ENCODE measurements around the gene OPCML. TPM values are rescaled to one million over a fixed set of nuclear protein-coding genes. Genes with fewer than 3 reads are reported as not detected.

OPCML gene
- polyA plus RNA-seq, 1 donor from 2014 or later, result 11.6 TPM

DNA sequence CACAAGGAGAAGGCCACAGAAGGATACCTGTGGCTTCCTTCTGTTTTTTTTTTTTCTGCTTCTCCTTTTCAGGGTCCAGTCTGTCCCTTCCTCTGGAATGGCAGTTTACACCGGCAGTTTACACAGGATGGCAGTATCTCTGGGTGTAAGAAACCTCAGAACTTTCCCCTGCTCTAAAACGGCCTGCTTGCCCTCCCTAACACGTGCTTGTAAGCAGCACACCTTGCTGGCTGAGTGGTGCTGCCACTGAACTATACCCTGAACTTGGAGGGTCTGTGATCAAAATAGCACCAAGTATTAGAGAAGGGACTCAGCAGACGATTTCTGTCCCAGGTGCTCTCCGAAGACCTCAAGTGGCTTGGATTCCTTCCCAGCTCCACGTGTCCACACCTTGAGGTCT, 904 bp upstream of the OPCML start:
- no peaks in the 10 kb centered on the region for H3K36me3 ChIP-seq (ENCODE audit: insufficient read depth, low read length)
- H3K9ac ChIP-seq (ENCODE audit: low read length), result no peak overlapping the region
- TF ChIP-seq MXI1 (conservative IDR thresholded peaks at IDR 0.05; ENCODE audit: poor library complexity, severe bottlenecking), result no peak
- TF ChIP-seq SMC3 (conservative IDR thresholded peaks at IDR 0.05; ENCODE audit: poor library complexity), result no peak
- TF ChIP-seq EP300 (conservative IDR thresholded peaks at IDR 0.05; ENCODE audit: poor library complexity, severe bottlenecking), result no peak
- TF ChIP-seq, protein P1, sequence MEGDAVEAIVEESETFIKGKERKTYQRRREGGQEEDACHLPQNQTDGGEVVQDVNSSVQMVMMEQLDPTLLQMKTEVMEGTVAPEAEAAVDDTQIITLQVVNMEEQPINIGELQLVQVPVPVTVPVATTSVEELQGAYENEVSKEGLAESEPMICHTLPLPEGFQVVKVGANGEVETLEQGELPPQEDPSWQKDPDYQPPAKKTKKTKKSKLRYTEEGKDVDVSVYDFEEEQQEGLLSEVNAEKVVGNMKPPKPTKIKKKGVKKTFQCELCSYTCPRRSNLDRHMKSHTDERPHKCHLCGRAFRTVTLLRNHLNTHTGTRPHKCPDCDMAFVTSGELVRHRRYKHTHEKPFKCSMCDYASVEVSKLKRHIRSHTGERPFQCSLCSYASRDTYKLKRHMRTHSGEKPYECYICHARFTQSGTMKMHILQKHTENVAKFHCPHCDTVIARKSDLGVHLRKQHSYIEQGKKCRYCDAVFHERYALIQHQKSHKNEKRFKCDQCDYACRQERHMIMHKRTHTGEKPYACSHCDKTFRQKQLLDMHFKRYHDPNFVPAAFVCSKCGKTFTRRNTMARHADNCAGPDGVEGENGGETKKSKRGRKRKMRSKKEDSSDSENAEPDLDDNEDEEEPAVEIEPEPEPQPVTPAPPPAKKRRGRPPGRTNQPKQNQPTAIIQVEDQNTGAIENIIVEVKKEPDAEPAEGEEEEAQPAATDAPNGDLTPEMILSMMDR (IDR thresholded peaks at IDR 0.05; ENCODE audit: poor library complexity, severe bottlenecking), result no peak
- no peak for TF ChIP-seq TAF1 (IDR thresholded peaks at IDR 0.05; ENCODE audit: low read depth)
- TF ChIP-seq POLR2AphosphoS5 (IDR thresholded peaks at IDR 0.05), result no peak
- no peak for TF ChIP-seq EZH2 (IDR thresholded peaks at IDR 0.05; ENCODE audit: borderline replicate concordance, insufficient read depth, low read length, poor library complexity, severe bottlenecking)
- no peak overlapping the region for H3K27ac ChIP-seq (ENCODE audit: low read length)
- H3K9me2 ChIP-seq (ENCODE audit: insufficient read depth, low read length), result no peaks in the 10 kb centered on the region
- H2AFZ ChIP-seq (ENCODE audit: low read depth, low read length), result no peak overlapping the region
- H3K9me3 ChIP-seq (ENCODE audit: low read length), result no peaks in the 10 kb centered on the region
- H3F3A ChIP-seq (ENCODE audit: insufficient read depth, low read length, poor library complexity, severe bottlenecking), result no peaks in the 10 kb centered on the region
- no peak overlapping the region for H3K4me2 ChIP-seq (ENCODE audit: low read length)
- H4K20me1 ChIP-seq (ENCODE audit: insufficient read depth), result no peaks in the 10 kb centered on the region
- H3K27me3 ChIP-seq (ENCODE audit: insufficient read depth, low read depth, low read length), result peaks cover 20% of the 10 kb centered on the region
- no peaks in the 10 kb centered on the region for H3K79me2 ChIP-seq (replicated peaks; ENCODE audit: insufficient read depth, low read length)
- H3K4me3 ChIP-seq (ENCODE audit: low read length), result no peak overlapping the region

DNA sequence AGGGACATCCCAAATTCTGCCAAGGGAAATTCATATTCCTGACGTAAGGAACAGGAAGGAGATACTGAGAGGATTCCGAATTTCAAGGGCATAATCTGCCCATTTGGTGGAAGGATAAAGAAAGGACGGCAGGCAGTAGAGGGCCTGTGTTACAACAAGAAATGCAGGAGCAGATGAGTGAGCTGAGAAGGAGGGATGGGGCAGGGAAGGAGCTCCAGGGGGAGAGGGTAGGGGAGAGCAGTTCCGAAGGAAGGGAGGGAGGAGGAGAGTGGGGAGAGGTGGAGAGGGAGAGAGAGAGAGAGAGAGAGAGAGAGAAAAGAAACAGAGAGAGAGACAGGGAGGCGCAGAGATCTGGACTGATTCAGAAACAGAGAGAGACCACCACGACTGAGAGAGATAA, 843 bp downstream of the OPCML start:
- TF ChIP-seq, protein P2, sequence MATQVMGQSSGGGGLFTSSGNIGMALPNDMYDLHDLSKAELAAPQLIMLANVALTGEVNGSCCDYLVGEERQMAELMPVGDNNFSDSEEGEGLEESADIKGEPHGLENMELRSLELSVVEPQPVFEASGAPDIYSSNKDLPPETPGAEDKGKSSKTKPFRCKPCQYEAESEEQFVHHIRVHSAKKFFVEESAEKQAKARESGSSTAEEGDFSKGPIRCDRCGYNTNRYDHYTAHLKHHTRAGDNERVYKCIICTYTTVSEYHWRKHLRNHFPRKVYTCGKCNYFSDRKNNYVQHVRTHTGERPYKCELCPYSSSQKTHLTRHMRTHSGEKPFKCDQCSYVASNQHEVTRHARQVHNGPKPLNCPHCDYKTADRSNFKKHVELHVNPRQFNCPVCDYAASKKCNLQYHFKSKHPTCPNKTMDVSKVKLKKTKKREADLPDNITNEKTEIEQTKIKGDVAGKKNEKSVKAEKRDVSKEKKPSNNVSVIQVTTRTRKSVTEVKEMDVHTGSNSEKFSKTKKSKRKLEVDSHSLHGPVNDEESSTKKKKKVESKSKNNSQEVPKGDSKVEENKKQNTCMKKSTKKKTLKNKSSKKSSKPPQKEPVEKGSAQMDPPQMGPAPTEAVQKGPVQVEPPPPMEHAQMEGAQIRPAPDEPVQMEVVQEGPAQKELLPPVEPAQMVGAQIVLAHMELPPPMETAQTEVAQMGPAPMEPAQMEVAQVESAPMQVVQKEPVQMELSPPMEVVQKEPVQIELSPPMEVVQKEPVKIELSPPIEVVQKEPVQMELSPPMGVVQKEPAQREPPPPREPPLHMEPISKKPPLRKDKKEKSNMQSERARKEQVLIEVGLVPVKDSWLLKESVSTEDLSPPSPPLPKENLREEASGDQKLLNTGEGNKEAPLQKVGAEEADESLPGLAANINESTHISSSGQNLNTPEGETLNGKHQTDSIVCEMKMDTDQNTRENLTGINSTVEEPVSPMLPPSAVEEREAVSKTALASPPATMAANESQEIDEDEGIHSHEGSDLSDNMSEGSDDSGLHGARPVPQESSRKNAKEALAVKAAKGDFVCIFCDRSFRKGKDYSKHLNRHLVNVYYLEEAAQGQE (IDR thresholded peaks at IDR 0.05; ENCODE audit: borderline replicate concordance), result no peak
- H3K27me3 ChIP-seq (ENCODE audit: insufficient read depth, low read depth, low read length), result peaks cover 20% of the 10 kb centered on the region

DNA sequence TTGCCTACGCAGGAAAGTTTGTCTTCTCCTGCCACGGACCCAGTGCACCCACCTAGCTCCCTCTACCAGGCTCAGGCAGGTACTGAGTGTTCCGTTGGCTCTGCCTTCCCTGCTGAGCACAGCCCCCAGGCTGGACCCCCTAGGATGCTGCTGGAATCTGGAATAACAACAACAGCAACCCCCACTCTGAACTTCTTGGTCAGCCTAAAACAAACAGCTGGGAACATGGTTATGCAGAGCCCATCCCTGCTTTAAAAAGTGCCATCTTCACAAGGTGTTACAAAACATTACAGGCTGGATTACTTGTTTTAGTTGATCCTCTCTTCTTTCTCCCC, 1.8 kb downstream of the OPCML start:
- H3K36me3 ChIP-seq (ENCODE audit: insufficient read depth, low read length), result no peaks in the 10 kb centered on the region
- H3K79me2 ChIP-seq (replicated peaks; ENCODE audit: insufficient read depth, low read length), result no peaks in the 10 kb centered on the region
- H3K9ac ChIP-seq (ENCODE audit: low read length), result no peak overlapping the region
- no peaks in the 10 kb centered on the region for H3F3A ChIP-seq (ENCODE audit: insufficient read depth, low read length, poor library complexity, severe bottlenecking)
- no peak overlapping the region for H2AFZ ChIP-seq (ENCODE audit: low read depth, low read length)
- H3K4me2 ChIP-seq (ENCODE audit: low read length), result no peak overlapping the region
- no peaks in the 10 kb centered on the region for H3K9me3 ChIP-seq (ENCODE audit: low read length)
- H3K4me3 ChIP-seq (ENCODE audit: low read length), result peak overlapping the region; percentile 72
- no peaks in the 10 kb centered on the region for H4K20me1 ChIP-seq (ENCODE audit: insufficient read depth)
- H3K27ac ChIP-seq (ENCODE audit: low read length), result no peak overlapping the region
- no peaks in the 10 kb centered on the region for H3K9me2 ChIP-seq (ENCODE audit: insufficient read depth, low read length)
- H3K27me3 ChIP-seq (ENCODE audit: insufficient read depth, low read depth, low read length), result peaks cover 20% of the 10 kb centered on the region
- TF ChIP-seq TAF1 (IDR thresholded peaks at IDR 0.05; ENCODE audit: low read depth), result no peak
- no peak for TF ChIP-seq POLR2AphosphoS5 (IDR thresholded peaks at IDR 0.05)
- peak; percentile 29 for TF ChIP-seq SMC3 (conservative IDR thresholded peaks at IDR 0.05; ENCODE audit: poor library complexity)
- TF ChIP-seq, protein P2 (IDR thresholded peaks at IDR 0.05; ENCODE audit: borderline replicate concordance), result no peak
- no peak for TF ChIP-seq EP300 (conservative IDR thresholded peaks at IDR 0.05; ENCODE audit: poor library complexity, severe bottlenecking)
- TF ChIP-seq EZH2 (IDR thresholded peaks at IDR 0.05; ENCODE audit: borderline replicate concordance, insufficient read depth, low read length, poor library complexity, severe bottlenecking), result no peak
- TF ChIP-seq, protein P1 (IDR thresholded peaks at IDR 0.05; ENCODE audit: poor library complexity, severe bottlenecking), result peak; percentile 35
- no peak for TF ChIP-seq MXI1 (conservative IDR thresholded peaks at IDR 0.05; ENCODE audit: poor library complexity, severe bottlenecking)
- TF ChIP-seq RAD21 (conservative IDR thresholded peaks at IDR 0.05), result peak; percentile 17

More for the DNA sequence above, 843 bp downstream of the OPCML start:
- Histone ChIP-seq H3K79me2 (replicated peaks; ENCODE audit: insufficient read depth, low read length) (no peaks in the 10 kb centered on the region), H3K4me3 (ENCODE audit: low read length) (peak overlapping the region; percentile 72), H4K20me1 (ENCODE audit: insufficient read depth) (no peaks in the 10 kb centered on the region), H3F3A (ENCODE audit: insufficient read depth, low read length, poor library complexity, severe bottlenecking) (no peaks in the 10 kb centered on the region), H3K27ac (ENCODE audit: low read length) (peak overlapping the region; percentile 65), H3K4me2 (ENCODE audit: low read length) (no peak overlapping the region), H2AFZ (ENCODE audit: low read depth, low read length) (peak overlapping the region; percentile 48), H3K36me3 (ENCODE audit: insufficient read depth, low read length) (no peaks in the 10 kb centered on the region), H3K9me3 (ENCODE audit: low read length) (no peaks in the 10 kb centered on the region), H3K9me2 (ENCODE audit: insufficient read depth, low read length) (no peaks in the 10 kb centered on the region), H3K9ac (ENCODE audit: low read length) (peak overlapping the region; percentile 69)
